Smooth muscle cell (in vitro differentiated cells): ENCODE data around the gene STXBP6. TPM values are rescaled to one million over a fixed set of nuclear protein-coding genes. Genes with fewer than 3 reads are reported as not detected.

Experiments used
- DNase-seq: peaks from one replicate; lab custom pipeline; 2025; ENCODE audit not compliant: unreplicated experiment; lab: John Stamatoyannopoulos, UW
- H2AFZ ChIP-seq: fragments of 200-600 bp; sonication (generic); 2 replicates; pipeline ENCODE4 v1.6.0; 2016; ENCODE audit warnings: antibody characterized with exemption, low read depth, mild to moderate bottlenecking
- H3F3A ChIP-seq: fragments of 200-600 bp; sonication (generic); 2 replicates; pipeline ENCODE4 v1.6.0; 2017; ENCODE audit warnings: antibody characterized with exemption, low read depth
- H3K27ac ChIP-seq: fragments of 200-600 bp; sonication (generic); 2 replicates; pipeline ENCODE4 v1.5.1; 2016; ENCODE audit warnings: low read depth, mild to moderate bottlenecking
- H3K27me3 ChIP-seq: fragments of 200-600 bp; sonication (generic); 2 replicates; pipeline ENCODE4 v1.6.1; 2016; ENCODE audit warnings: low read depth, mild to moderate bottlenecking
- H3K36me3 ChIP-seq: fragments of 200-600 bp; sonication (generic); 2 replicates; pipeline ENCODE4 v1.5.1; 2016; ENCODE audit warnings: low read depth
- H3K4me1 ChIP-seq: fragments of 200-600 bp; sonication (generic); 2 replicates; pipeline ENCODE4 v1.5.1; 2016; ENCODE audit warnings: low read depth
- H3K4me2 ChIP-seq: fragments of 200-600 bp; sonication (generic); 2 replicates; pipeline ENCODE4 v1.6.0; 2016; ENCODE audit warnings: mild to moderate bottlenecking
- H3K4me3 ChIP-seq: fragments of 200-600 bp; sonication (generic); 2 replicates; pipeline ENCODE4 v1.5.1; 2016; ENCODE audit warnings: mild to moderate bottlenecking
- H3K79me2 ChIP-seq: fragments of 200-600 bp; sonication (generic); 2 replicates; pipeline ENCODE4 v1.6.0; 2016; ENCODE audit warnings: low read depth, mild to moderate bottlenecking
- H3K9ac ChIP-seq: fragments of 200-600 bp; sonication (generic); 2 replicates; pipeline ENCODE4 v1.6.0; 2016; ENCODE audit warnings: low read depth
- H3K9me3 ChIP-seq: fragments of 200-600 bp; sonication (generic); replicated peaks from 2 replicates; pipeline ENCODE4 v1.5.1; 2016; ENCODE audit warnings: low read depth
- H4K20me1 ChIP-seq: fragments of 200-600 bp; sonication (generic); 2 replicates; pipeline ENCODE4 v1.6.0; 2016; ENCODE audit warnings: low read depth
- WGBS: methylation state at CpG from one replicate; pipeline ENCODE4 v1.1.7; 2016; ENCODE audit warnings: low lambda C conversion rate; 5-methylcytosine and 5-hydroxymethylcytosine counted together
- polyA plus RNA-seq: library from polyadenylated mRNA; unstranded; fragments of >200 nt; fragmentation: Nextera tagmentation; extraction: Ambion mirVana; gene quantifications from 2 replicates; pipeline ENCODE4 v1.2.1, GENCODE V29; 2016
- total RNA-seq: library from RNA; depleted of rRNA; stranded (reverse); fragments of >200 nt; gene quantifications from 2 replicates; pipeline ENCODE4 v1.2.3, GENCODE V29; 2014
- TF ChIP-seq, protein P1 (sequence below): fragments of 200-600 bp; sonication (generic); IDR thresholded peaks from 2 replicates; pipeline ENCODE4 v1.5.1; 2017; ENCODE audit warnings: borderline replicate concordance, mild to moderate bottlenecking, antibody characterized with exemption; ENCODE audit not compliant: insufficient read depth, poor library complexity, severe bottlenecking

STXBP6 gene
- total and polyA plus RNA-seq, 2 experiments from 2014 or later, result 144 to 170 TPM

DNA sequence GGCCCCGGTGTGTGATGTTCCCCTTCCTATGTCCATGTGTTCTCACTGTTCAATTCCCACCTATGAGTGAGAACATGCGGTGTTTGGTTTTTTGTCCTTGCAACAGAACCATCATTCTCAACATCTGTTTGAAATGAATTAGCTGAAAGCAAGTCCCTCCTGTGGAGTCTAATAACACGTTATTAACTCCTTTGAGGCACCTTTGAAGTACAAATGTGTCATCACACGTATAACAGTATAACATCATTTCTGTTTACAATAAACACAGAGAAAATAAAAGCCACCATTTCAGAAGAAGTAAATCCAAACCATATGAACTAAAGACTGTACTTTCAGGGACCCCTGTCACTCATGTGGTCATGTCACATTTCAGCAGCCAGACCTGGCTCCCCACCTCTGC is 198.5 kb downstream of the STXBP6 start:
- Histone ChIP-seq H2AFZ (no peak overlapping the region), H3K27me3 (no peaks in the 10 kb centered on the region), H3K4me1 (peaks cover 9% of the 10 kb centered on the region), H3K9ac (no peak overlapping the region), H3K9me3 (no peaks in the 10 kb centered on the region), H3K4me3 (no peak overlapping the region), H3K79me2 (peaks cover 18% of the 10 kb centered on the region), H3F3A (peaks cover 25% of the 10 kb centered on the region), H4K20me1 (peaks cover 68% of the 10 kb centered on the region), H3K4me2 (no peak overlapping the region), H3K36me3 (peaks cover 14% of the 10 kb centered on the region), H3K27ac (peak overlapping the region; percentile 48)
- TF ChIP-seq, protein P1, sequence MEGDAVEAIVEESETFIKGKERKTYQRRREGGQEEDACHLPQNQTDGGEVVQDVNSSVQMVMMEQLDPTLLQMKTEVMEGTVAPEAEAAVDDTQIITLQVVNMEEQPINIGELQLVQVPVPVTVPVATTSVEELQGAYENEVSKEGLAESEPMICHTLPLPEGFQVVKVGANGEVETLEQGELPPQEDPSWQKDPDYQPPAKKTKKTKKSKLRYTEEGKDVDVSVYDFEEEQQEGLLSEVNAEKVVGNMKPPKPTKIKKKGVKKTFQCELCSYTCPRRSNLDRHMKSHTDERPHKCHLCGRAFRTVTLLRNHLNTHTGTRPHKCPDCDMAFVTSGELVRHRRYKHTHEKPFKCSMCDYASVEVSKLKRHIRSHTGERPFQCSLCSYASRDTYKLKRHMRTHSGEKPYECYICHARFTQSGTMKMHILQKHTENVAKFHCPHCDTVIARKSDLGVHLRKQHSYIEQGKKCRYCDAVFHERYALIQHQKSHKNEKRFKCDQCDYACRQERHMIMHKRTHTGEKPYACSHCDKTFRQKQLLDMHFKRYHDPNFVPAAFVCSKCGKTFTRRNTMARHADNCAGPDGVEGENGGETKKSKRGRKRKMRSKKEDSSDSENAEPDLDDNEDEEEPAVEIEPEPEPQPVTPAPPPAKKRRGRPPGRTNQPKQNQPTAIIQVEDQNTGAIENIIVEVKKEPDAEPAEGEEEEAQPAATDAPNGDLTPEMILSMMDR, result no peak
- no peak for DNase-seq
- WGBS, result 82% methylated on average over 3 of the region's 4 CpGs

DNA sequence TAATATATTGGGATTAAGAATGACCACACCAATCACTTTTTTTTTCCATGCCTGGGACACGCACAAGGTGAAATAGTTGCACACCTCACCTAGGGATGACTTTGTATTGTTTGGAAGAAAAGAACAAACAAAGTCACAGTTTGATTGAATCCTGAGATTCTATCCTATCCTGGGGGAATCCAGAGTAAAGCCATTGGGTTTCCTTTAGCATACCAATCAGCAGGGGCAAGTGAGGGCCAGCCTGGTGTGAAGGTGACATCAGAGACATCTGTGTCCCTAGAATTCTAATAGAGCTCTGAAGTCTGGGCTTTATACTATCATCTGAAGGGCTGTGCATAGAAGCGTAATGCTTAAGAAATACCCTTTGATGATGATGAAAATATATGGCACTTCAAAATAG is 199.9 kb downstream of the STXBP6 start:
- Histone ChIP-seq H4K20me1 (peaks cover 54% of the 10 kb centered on the region), H3K27me3 (no peaks in the 10 kb centered on the region), H3K36me3 (peaks cover 6% of the 10 kb centered on the region), H3F3A (peaks cover 23% of the 10 kb centered on the region), H3K27ac (peak overlapping the region; percentile 33), H3K4me2 (peak overlapping the region; percentile 16), H3K4me1 (peaks cover 18% of the 10 kb centered on the region), H2AFZ (no peak overlapping the region), H3K9me3 (no peaks in the 10 kb centered on the region), H3K9ac (no peak overlapping the region), H3K4me3 (no peak overlapping the region), H3K79me2 (peaks cover 11% of the 10 kb centered on the region)
- no peak for DNase-seq
- 86% methylated on average over 2 of the region's 2 CpGs for WGBS
- TF ChIP-seq, protein P1, result no peak

DNA sequence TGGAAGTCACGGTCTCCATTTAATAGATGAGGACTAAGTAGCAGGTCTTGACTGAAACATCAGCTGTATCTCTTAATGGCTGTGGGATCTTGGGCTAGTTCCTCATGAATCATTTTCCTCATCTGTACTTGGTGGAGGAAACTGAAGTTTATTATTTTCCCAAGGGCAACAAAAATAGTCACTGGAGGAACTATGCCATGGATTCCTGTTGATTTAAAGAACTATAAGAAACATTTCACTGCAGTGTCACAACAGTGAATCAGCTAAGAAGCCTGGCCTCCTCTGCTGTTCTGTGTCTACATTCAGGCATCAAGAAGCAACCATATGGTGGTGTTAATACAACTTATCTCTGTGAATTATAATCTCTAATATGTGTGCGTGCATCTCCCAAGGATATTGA is 200.5 kb downstream of the STXBP6 start:
- 64% methylated on average over 2 of the region's 2 CpGs for WGBS

More for the DNA sequence above, 200.5 kb downstream of the STXBP6 start:
- Histone ChIP-seq H3K9ac (no peak overlapping the region), H3K4me3 (no peak overlapping the region), H3K4me1 (peaks cover 18% of the 10 kb centered on the region), H3K9me3 (no peaks in the 10 kb centered on the region), H2AFZ (no peak overlapping the region), H3K27me3 (no peaks in the 10 kb centered on the region), H4K20me1 (peaks cover 48% of the 10 kb centered on the region), H3K79me2 (peaks cover 7% of the 10 kb centered on the region), H3K27ac (peak overlapping the region; percentile 33), H3K36me3 (peaks cover 6% of the 10 kb centered on the region), H3F3A (peaks cover 22% of the 10 kb centered on the region), H3K4me2 (peak overlapping the region; percentile 43)
- TF ChIP-seq, protein P1, result no peak
- DNase-seq, result no peak
